Ectodermal cell (in vitro differentiated cells): ENCODE measurements around the gene FDX1.
A peak's percentile ranks its signal among the peaks of the same experiment; 100 is the strongest.

ENCODE experiments used
- H3K27ac ChIP-seq: 2 replicates; pipeline ENCODE4 v1.7.0; 2013; ENCODE audit warnings: mild to moderate bottlenecking, low read depth, low read length; ENCODE audit not compliant: insufficient read depth, poor library complexity, severe bottlenecking
- H3K27me3 ChIP-seq: 2 replicates; pipeline ENCODE4 v1.7.0; 2013; ENCODE audit warnings: mild to moderate bottlenecking, low read length; ENCODE audit not compliant: insufficient read depth, control insufficient read depth, poor library complexity, severe bottlenecking
- H3K36me3 ChIP-seq: one replicate; pipeline ENCODE4 v1.7.0; 2013; ENCODE audit warnings: low read length; ENCODE audit not compliant: control insufficient read depth, insufficient read depth
- H3K4me1 ChIP-seq: one replicate; pipeline ENCODE4 v1.7.0; 2013; ENCODE audit warnings: low read length; ENCODE audit not compliant: control insufficient read depth, insufficient read depth
- H3K4me3 ChIP-seq: 2 replicates; pipeline ENCODE4 v1.7.0; 2013; ENCODE audit warnings: low read depth, low read length, control low read depth; ENCODE audit not compliant: insufficient read depth
- H3K9me3 ChIP-seq: 2 replicates; pipeline ENCODE4 v1.7.0; 2013; ENCODE audit warnings: mild to moderate bottlenecking, low read length, moderate library complexity; ENCODE audit not compliant: control insufficient read depth
- WGBS, 2 experiments: methylation state at CpG; one replicate each; pipeline ENCODE4 v1.1.7; 2013; ENCODE audit warnings: missing lambda C conversion rate in 2 of 2; 5-methylcytosine and 5-hydroxymethylcytosine counted together

The FDX1 gene

DNA sequence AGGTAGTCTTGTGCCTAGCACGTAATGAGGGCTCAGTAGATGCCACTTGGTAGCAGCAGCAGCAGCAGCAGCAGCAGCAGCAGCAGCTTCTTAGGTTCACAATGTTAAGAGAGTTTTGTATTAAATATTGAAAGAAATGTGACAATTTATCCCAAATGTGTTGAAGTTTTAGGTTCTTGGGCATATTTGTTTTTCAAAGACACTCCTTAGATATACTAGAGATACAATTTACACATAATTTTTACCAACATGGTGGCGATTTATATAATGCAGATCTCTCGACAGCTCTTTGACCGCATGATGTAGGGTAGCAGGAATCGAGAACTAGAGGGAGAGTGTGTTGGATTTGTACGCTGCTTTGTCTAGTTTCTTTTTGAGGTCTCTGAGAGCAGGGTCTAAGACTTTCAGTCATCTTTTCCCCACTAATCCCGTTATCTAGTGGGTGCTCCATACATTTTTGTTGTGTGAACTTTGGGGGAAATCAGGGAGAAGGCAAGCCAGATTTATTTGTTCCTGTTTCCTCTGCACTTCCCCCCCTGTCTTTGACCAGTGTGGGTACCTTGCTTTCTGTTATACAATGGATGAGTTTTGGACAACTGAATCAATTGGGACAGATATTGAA, 1.4 kb downstream of the FDX1 start:
- Histone ChIP-seq H3K4me1 (peaks cover 7% of the 10 kb centered on the region), H3K4me3 (peak overlapping the region; percentile 60), H3K9me3 (no peaks in the 10 kb centered on the region), H3K36me3 (no peaks in the 10 kb centered on the region), H3K27me3 (peaks cover 12% of the 10 kb centered on the region), H3K27ac (no peak overlapping the region)
- WGBS, 2 experiments: 77 to 78% methylated on average over 7 of the region's 7 CpGs

DNA sequence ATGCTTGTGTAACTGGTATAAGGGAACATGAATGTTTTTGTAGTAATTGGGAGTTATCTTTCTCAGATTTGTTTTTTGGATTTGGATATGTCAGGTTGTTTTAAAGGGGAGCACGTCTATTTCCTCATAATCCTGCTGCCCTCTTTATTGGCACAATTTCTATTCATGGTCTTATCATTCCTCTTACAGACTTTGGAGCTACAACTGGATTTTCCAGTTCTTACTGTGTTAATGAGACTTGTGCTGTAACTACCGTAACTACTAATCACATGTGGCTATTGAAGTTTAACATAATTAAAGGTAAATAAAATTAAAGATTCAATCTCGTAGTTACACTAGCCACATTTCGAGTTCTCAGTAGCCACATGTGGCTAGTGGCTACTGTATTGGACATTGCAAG, 1.9 kb downstream of the FDX1 start:
- 90 to 91% methylated on average over 2 to 3 of the region's 4 CpGs for whole genome bisulfite sequencing, 2 experiments
- Histone ChIP-seq H3K27ac (no peak overlapping the region), H3K4me3 (no peak overlapping the region), H3K36me3 (no peaks in the 10 kb centered on the region), H3K27me3 (peaks cover 12% of the 10 kb centered on the region), H3K9me3 (no peaks in the 10 kb centered on the region), H3K4me1 (peaks cover 7% of the 10 kb centered on the region)

GRCh38 chr11:110432713-110433392, 3.1 kb downstream of the FDX1 start:
- 91 to 94% methylated on average over 7 of the region's 7 CpGs for WGBS, 2 experiments
- Histone ChIP-seq H3K27me3 (peaks cover 12% of the 10 kb centered on the region), H3K36me3 (peaks cover 3% of the 10 kb centered on the region), H3K27ac (no peak overlapping the region), H3K4me1 (peaks cover 7% of the 10 kb centered on the region), H3K4me3 (no peak overlapping the region), H3K9me3 (no peaks in the 10 kb centered on the region)

DNA sequence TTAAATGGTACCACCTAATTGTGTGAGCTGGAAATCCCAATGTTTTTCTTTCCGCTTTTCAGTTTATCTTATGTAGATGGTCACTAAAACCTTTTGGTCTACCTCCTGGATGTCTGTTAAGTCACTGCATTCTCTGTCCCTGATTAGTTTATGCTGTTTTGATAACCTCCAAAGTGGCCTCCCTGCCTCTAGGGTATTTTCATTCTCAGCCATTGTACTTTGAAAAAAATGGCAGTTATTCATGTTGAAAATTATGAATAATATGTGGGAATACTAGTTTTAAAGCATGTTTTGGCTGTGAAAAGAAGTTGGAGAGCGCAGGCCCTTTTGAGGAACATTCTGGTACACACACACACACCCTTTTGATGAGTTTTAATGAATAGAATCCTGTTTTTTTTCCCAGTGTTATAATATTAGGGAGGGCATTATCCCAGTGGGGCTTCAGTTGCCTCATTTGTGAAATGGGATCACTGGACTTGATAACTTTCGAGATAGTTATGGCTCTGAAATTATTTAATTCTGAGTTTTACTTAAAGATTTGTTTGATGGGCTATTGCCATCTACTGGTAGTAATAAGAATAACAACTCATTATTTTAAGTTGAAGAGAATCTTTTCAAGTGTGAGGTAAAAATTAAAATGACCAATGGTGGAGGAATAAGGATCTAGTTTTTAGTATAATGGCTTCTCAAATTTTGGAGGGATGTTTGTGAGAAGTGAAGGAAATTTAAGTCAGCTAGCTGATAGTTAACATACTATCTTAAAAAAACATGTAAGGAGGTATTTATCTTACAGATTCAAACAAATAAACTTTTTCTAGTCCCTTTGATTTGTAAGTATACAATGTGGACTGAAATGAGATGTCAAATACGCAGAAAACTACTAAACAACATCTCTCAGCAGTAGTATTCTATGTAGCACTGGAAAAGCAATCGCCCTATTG, 3.9 kb downstream of the FDX1 start:
- peaks cover 7% of the 10 kb centered on the region for H3K4me1 ChIP-seq
- peaks cover 12% of the 10 kb centered on the region for H3K27me3 ChIP-seq
- WGBS, 2 experiments: 83 to 85% methylated on average over 4 to 5 of the region's 5 CpGs
- peaks cover 3% of the 10 kb centered on the region for H3K36me3 ChIP-seq
- H3K27ac ChIP-seq: no peak overlapping the region
- no peak overlapping the region for H3K4me3 ChIP-seq
- H3K9me3 ChIP-seq: no peaks in the 10 kb centered on the region

DNA sequence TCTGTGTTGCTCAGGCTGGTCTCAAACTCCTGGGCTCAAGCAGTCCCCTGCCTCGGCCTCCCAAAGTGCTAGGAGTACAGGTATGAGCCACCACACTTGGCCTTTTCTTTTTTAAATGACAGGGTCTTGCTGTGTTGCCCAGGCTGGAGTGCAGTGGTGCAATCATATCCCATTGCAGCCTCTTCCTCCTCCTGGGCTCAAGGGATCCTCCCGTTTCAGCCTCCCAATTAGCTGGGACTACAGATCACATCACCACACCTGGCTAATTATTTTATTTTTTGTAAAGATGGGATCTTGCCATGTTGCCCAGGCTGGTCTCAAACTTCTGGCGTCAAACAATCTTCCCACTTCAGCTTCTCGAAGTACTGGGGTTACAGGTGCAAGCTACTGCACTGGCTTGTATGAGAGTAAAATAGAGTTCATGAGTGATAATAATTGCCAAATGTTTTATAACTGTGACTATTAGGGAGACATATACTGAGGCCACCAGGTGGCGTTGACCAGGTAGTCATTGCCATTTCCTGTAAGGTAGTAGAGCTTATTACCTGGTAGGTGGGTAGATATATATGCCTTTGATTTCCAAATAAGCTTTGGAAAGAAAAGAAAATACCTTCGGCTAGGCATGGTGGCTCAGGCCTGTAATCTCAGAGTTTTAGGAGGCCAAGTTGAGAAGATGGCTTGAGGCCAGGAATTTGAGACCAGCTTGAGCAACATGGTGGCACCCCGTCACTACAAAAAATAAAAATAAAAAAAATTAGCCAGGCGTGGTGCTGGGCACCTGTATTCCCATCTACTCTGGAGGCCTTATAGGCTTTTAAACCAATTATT, 5.4 kb downstream of the FDX1 start:
- Histone ChIP-seq H3K4me1 (peaks cover 7% of the 10 kb centered on the region), H3K27me3 (peaks cover 12% of the 10 kb centered on the region), H3K4me3 (no peak overlapping the region), H3K27ac (no peak overlapping the region), H3K9me3 (no peaks in the 10 kb centered on the region), H3K36me3 (peaks cover 3% of the 10 kb centered on the region)
- 87 to 93% methylated on average over 8 of the region's 8 CpGs for WGBS, 2 experiments

DNA sequence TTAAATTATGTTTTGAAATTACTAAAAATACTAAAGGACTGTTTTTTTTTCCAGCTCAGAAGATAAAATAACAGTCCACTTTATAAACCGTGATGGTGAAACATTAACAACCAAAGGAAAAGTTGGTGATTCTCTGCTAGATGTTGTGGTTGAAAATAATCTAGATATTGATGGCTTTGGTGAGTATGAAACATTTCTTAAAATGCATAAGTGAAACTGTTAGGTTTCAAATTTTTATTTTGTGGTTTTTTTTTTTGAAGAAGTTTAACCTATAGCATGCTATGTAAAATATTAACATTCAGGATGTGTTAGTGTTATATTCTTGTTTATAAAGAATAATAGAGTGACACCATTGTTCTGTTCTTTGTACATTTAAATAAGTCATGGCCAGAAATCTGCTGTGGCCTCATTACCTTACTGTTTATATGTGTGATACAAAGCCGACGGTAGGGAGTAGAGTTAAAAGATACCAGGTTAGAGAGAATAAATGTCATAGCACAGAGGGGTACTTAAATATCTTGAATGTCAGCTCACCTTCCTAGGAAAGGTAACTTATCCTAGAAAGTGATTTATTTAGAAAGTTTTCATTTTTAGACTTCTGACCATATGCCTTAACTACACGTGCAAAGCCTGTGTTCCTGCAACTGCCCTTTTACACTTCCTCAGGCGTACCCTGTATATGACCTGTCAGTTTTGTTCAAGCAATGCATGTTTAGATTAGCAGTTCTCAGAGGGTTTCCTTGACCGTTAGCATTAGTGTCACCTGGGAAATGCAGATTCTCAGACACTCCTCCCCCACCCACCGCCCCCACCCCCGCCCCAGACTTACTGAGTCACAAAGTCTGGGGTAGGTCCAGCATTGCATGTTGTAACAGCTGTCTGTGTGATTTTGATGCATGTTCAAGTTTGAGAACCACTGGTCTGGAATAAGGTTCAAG, 6.3 kb downstream of the FDX1 start:
- Histone ChIP-seq H3K4me3 (no peak overlapping the region), H3K27ac (no peak overlapping the region), H3K9me3 (no peaks in the 10 kb centered on the region), H3K4me1 (peaks cover 6% of the 10 kb centered on the region), H3K27me3 (peaks cover 10% of the 10 kb centered on the region), H3K36me3 (peaks cover 9% of the 10 kb centered on the region)
- WGBS, 2 experiments: 84 to 86% methylated on average over 6 to 7 of the region's 8 CpGs

- H3K4me1 ChIP-seq: no peaks in the 10 kb centered on the region
- no peak overlapping the region for H3K27ac ChIP-seq
- H3K36me3 ChIP-seq: peaks cover 9% of the 10 kb centered on the region
- H3K9me3 ChIP-seq: no peaks in the 10 kb centered on the region
- WGBS, 2 experiments: 92 to 96% methylated on average over 1 to 2 of the region's 2 CpGs
- no peaks in the 10 kb centered on the region for H3K27me3 ChIP-seq
- H3K4me3 ChIP-seq: no peak overlapping the region
These were observed 8.3 kb downstream of the FDX1 start for GRCh38 chr11:110438017-110438416.

GRCh38 chr11:110445437-110445836, 15.7 kb downstream of the FDX1 start:
- no peak overlapping the region for H3K27ac ChIP-seq
- H3K27me3 ChIP-seq: no peaks in the 10 kb centered on the region
- peaks cover 4% of the 10 kb centered on the region for H3K36me3 ChIP-seq
- no peak overlapping the region for H3K4me3 ChIP-seq
- H3K9me3 ChIP-seq: no peaks in the 10 kb centered on the region
- 88 to 100% methylated on average over 1 of the region's 1 CpG for WGBS, 2 experiments
- no peaks in the 10 kb centered on the region for H3K4me1 ChIP-seq

GRCh38 chr11:110446061-110446460, 16.3 kb downstream of the FDX1 start:
- Histone ChIP-seq H3K27ac (no peak overlapping the region), H3K27me3 (no peaks in the 10 kb centered on the region), H3K4me3 (no peak overlapping the region), H3K9me3 (no peaks in the 10 kb centered on the region), H3K36me3 (no peaks in the 10 kb centered on the region), H3K4me1 (no peaks in the 10 kb centered on the region)
- 94 to 96% methylated on average over 3 of the region's 3 CpGs for WGBS, 2 experiments
